ENCODE measurements around the gene RPS6KA4. TPM values are rescaled to one million over a fixed set of nuclear protein-coding genes. Genes with fewer than 3 reads are reported as not detected.

Gene RPS6KA4
- total RNA-seq, 1 donor from 2014 or later: 33.0 TPM

DNA sequence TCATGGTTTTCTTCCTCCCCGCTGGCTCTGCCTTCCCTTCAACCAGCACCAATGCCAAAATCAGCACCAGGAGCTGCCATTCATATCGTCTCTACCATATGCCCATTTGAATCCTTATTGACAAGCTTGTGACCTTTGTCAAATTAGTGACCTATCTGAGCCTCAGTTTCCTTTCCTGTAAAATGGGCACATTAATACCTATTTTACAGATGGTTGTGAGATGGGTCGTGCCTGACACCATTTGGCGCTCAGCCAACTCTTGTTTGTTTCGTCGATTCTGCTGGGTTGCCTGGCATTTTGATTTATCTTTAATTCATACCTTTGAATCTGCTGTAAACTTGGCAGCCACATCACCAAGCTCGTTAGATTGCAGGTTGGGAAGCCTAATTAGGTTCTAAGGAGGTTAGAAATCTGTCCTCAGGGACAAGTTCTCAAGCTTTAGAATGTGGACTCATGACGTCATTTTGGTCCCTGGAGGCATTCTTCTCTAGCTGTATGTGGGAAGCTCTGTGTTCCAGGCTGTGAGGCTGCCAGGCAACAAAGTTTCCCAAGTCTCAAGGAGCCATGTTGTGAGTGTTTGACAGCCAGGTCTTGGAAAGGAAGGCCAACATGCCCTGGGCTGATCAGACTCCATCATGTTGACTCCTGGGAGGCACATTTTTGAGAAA is 61.0 kb downstream of the RPS6KA4 start:
- no peak for DNase-seq (ENCODE audit: low spot score)

Other genes starting within 250 kb of the RPS6KA4 start
- 19.3 TPM for gene MACROD1, start 193.0 kb upstream of the RPS6KA4 start, total RNA-seq
- 115 TPM for gene STIP1, start 173.0 kb upstream of the RPS6KA4 start, total RNA-seq
- gene FERMT3, start 152.4 kb upstream of the RPS6KA4 start, total RNA-seq: 21.7 TPM
- gene TRPT1, start 133.0 kb upstream of the RPS6KA4 start, total RNA-seq: 47.4 TPM
- gene NUDT22, start 132.9 kb upstream of the RPS6KA4 start, total RNA-seq: 78.6 TPM
- 62.7 TPM for gene DNAJC4, start 128.6 kb upstream of the RPS6KA4 start, total RNA-seq
- 104 TPM for gene VEGFB, start 124.6 kb upstream of the RPS6KA4 start, total RNA-seq
- gene FKBP2, start 118.1 kb upstream of the RPS6KA4 start, total RNA-seq: 120 TPM
- 74.7 TPM for gene PPP1R14B, start 112.2 kb upstream of the RPS6KA4 start, total RNA-seq
- gene PLCB3, start 107.6 kb upstream of the RPS6KA4 start, total RNA-seq: 42.4 TPM
- gene BAD, start 74.5 kb upstream of the RPS6KA4 start, total RNA-seq: 112 TPM
- 105 TPM for gene GPR137, start 73.3 kb upstream of the RPS6KA4 start, total RNA-seq
- not detected for gene KCNK4, start 67.9 kb upstream of the RPS6KA4 start, total RNA-seq
- 0.29 TPM for gene CATSPERZ, start 58.8 kb upstream of the RPS6KA4 start, total RNA-seq
- gene ESRRA, start 53.6 kb upstream of the RPS6KA4 start, total RNA-seq: 97.7 TPM
- 126 TPM for gene TRMT112, start 41.6 kb upstream of the RPS6KA4 start, total RNA-seq
- gene PRDX5, start 41.0 kb upstream of the RPS6KA4 start, total RNA-seq: 202 TPM
- gene CCDC88B, start 19.0 kb upstream of the RPS6KA4 start, total RNA-seq: 25.8 TPM
- gene SLC22A11, start 196.8 kb downstream of the RPS6KA4 start, total RNA-seq: 0.12 TPM
- not detected for gene SLC22A12, start 232.1 kb downstream of the RPS6KA4 start, total RNA-seq

Data from mucosa of gallbladder (tissue), 1 donor.